Activated CD4-positive, alpha-beta T cell treated with anti-CD3 and anti-CD28 coated beads, Interleukin-2, Interleukin-4, amounts not matched to agents 100 ng/mL and 50 ng/mL, durations not matched to agents 16 hours and 8 hours (primary cell): ENCODE results near the gene PDGFC.

Experiments
- DNase-seq: peaks from one replicate; pipeline ENCODE4 v3.0.0-alpha.2; 2020; ENCODE audit warnings: low spot score

The PDGFC gene, protein sequence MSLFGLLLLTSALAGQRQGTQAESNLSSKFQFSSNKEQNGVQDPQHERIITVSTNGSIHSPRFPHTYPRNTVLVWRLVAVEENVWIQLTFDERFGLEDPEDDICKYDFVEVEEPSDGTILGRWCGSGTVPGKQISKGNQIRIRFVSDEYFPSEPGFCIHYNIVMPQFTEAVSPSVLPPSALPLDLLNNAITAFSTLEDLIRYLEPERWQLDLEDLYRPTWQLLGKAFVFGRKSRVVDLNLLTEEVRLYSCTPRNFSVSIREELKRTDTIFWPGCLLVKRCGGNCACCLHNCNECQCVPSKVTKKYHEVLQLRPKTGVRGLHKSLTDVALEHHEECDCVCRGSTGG

GRCh38 chr4:156971676-156972378 lies at the start of gene PDGFC:
Gene PDGFC, minus strand, starts transcription at chr4:156971799. Its CDS starts 896 bp downstream, at chr4:156970903.
- DNase-seq = no peak

DNA sequence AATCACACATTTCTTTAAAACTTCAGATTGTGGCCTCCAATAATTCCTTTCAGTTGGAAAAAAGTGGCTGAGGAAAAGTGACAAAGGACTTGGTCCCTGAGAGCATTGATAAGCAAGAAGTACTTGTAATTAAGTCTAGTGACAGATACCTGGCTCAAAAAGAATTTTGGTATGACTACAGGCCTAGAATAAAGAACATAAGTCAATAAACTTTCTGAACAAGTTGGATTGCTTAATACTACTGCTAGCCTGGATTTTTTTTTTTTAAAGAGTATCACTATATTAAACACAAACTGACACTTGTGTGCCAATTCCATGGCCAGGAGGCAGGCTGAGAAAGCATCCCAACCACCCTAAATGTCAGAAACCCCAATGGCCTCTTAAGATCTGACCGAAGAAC lies 49.3 kb upstream of the PDGFC start:
- no peak for DNase-seq

- no peak for DNase-seq
Measured at GRCh38 chr4:157018920-157019490, 47.4 kb upstream of the PDGFC start.

GRCh38 chr4:157014621-157015591 lies 43.3 kb upstream of the PDGFC start:
- DNase-seq = no peak

GRCh38 chr4:157013656-157014055 lies 42.1 kb upstream of the PDGFC start:
- DNase-seq = no peak

GRCh38 chr4:157012781-157013180 lies 41.2 kb upstream of the PDGFC start:
- DNase-seq = no peak

GRCh38 chr4:157012296-157012695 lies 40.7 kb upstream of the PDGFC start:
- DNase-seq = no peak

GRCh38 chr4:157010630-157011029 lies 39.0 kb upstream of the PDGFC start:
- DNase-seq = no peak

DNA sequence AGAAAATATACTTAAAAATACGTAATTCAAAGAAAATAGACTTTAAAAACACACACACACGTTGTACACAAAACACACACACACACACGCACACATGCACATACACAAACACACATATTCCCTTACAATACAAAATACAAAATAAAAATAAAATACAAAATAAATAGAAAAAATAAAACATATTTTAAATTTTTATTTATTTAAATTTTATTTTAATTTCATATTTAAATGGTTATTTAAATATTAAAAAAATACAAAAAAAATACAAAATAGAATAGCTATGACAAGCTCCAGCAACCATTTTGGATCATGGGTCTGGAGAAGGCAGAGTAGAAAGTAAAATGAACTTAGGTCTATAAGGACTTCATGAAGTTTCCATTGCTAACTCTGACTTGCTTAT lies 34.2 kb upstream of the PDGFC start:
- DNase-seq = no peak

DNA sequence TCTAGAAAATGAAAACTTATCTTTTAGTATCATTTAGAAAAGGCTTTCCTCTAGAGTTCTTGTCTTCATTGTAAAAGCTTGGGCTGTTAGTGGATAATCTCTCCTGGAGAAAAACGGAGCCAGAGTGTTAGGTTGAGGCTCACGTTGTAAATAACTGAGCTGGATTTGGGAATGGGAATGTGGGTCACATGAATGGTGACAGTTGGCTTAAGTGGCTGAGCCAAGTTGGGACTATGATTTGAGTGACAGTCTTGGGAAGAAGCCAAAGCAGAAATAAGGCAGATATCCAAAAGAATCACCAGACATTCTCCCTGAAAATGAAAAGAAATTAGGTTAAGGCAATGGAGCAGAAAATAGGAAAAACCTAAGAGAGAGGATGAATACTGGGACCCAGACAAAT lies 33.6 kb upstream of the PDGFC start:
- no peak for DNase-seq

- DNase-seq = no peak
Measured at GRCh38 chr4:157004279-157005161, 32.9 kb upstream of the PDGFC start.

- no peak for DNase-seq
Measured at GRCh38 chr4:156999175-156999517, 27.5 kb upstream of the PDGFC start.

- DNase-seq = no peak
Measured at GRCh38 chr4:156998500-156999174, 27.0 kb upstream of the PDGFC start.

- DNase-seq = no peak
Measured at GRCh38 chr4:156992943-156993342, 21.3 kb upstream of the PDGFC start.

DNA sequence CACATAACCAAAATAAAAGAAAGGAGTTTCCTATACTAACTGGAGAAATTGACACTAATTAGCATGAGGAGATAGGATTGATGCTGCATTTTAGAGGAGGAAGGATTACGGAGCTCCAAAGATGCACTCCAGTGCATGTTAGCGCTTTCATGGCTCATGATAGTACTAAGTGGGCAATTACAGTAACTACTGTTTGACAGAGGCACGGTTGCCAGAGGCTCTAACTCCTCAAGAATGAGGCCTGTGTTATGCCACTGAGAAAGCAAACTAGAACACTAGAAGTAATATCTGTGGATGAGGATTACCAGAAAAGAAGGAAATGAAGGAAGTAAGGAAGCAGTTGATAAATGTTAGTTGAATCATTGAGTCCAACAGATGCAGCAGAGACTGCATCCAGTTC lies 19.6 kb upstream of the PDGFC start:
- no peak for DNase-seq

DNA sequence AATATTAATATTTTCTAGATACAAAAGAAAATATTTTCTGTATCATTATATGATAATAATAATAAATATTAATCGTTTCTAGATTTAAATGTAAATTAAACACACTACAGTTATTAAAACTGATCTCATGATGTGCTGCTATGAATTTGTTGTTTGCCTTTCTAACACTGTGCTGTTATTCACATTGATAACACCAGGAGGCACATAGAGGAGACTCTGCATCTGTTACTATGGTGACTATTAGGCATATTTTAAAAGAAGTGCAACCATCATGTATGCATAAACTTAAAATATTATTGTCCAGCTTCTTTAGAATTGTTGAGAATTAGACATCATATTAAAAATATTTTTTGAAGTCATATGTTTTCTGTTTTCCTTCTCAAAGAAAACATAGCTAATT lies 11.8 kb upstream of the PDGFC start:
- no peak for DNase-seq

GRCh38 chr4:156981262-156981769 lies 9.7 kb upstream of the PDGFC start:
- DNase-seq = no peak

GRCh38 chr4:156977435-156978160 lies 6.0 kb upstream of the PDGFC start:
- DNase-seq = no peak

GRCh38 chr4:156976147-156976546 lies 4.5 kb upstream of the PDGFC start:
- DNase-seq = no peak

DNA sequence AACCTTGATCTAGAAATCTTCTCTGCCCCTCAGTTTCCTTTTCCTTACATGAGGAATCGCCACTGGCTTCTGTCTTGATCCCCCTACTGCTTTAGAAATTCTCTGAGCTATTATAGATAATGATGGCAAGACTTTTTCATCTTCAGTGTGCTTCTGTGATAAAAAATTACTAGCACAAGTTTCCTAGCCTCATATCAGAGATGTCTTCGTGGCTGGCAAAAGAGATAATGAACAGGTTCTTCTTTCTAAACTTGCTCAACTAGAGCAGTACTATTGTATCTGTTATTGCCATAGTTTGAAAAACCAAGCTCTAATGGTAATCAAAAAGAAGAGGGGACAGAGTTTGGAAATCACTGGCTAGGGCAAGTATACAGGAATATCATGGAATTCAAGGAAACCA lies 4.1 kb upstream of the PDGFC start:
- no peak for DNase-seq
